ENCODE measurements around the gene MFN2. TPM values are rescaled to one million over a fixed set of nuclear protein-coding genes. Genes with fewer than 3 reads are reported as not detected.

Gene MFN2
- total RNA-seq, 1 experiment from 2014 or later = 56.8 TPM

- ChIA-PET POLR2A (no interaction called here), CTCF (interaction anchor here (0.9 kb wide), 1 partner anchor 236 kb away, joined by 3 read pairs; no protein-coding TSS in a partner anchor)
- ATAC-seq (no peak), DNase-seq (ENCODE audit: low spot score) (no peak)
- no peaks in the 10 kb centered on the region for H3K27me3 Mint-ChIP-seq (ENCODE audit: low read depth)
- no peak for TF ChIP-seq E2F5 (CRISPR knock-in tag; IDR thresholded peaks at IDR 0.05)
- TF ChIP-seq NFE2L1 (CRISPR knock-in tag; IDR thresholded peaks at IDR 0.05) = no peak
- TF ChIP-seq ATF3 (CRISPR knock-in tag; conservative IDR thresholded peaks at IDR 0.05) = no peak
- no peak for TF ChIP-seq IRF2 (CRISPR knock-in tag; IDR thresholded peaks at IDR 0.05; ENCODE audit: borderline replicate concordance, low read depth)
- no peaks in the 10 kb centered on the region for H3K9me3 Mint-ChIP-seq
- peaks cover 14% of the 10 kb centered on the region; the same call in 1 of the 2 replicates for H3K36me3 Mint-ChIP-seq
- no peaks in the 10 kb centered on the region for H3K4me1 Mint-ChIP-seq
- no peak overlapping the region for H3K27ac Mint-ChIP-seq
- H3K4me3 Mint-ChIP-seq = no peak overlapping the region
These were observed 20.0 kb upstream of the MFN2 start for GRCh38 chr1:11960276-11960675.

GRCh38 chr1:11960715-11961114, 19.5 kb upstream of the MFN2 start:
- H3K36me3 Mint-ChIP-seq = peaks cover 14% of the 10 kb centered on the region; the same call in 1 of the 2 replicates
- H3K4me1 Mint-ChIP-seq = no peaks in the 10 kb centered on the region
- no peaks in the 10 kb centered on the region for H3K27me3 Mint-ChIP-seq (ENCODE audit: low read depth)
- ATAC-seq (no peak), DNase-seq (ENCODE audit: low spot score) (no peak)
- no peak overlapping the region for H3K4me3 Mint-ChIP-seq
- H3K9me3 Mint-ChIP-seq = no peaks in the 10 kb centered on the region
- no peak for TF ChIP-seq ATF3 (CRISPR knock-in tag; conservative IDR thresholded peaks at IDR 0.05)
- no peak for TF ChIP-seq SMAD4 (CRISPR knock-in tag; IDR thresholded peaks at IDR 0.05)
- no peak for TF ChIP-seq SMAD3 (CRISPR knock-in tag; IDR thresholded peaks at IDR 0.05; ENCODE audit: borderline replicate concordance)
- no peak for TF ChIP-seq ARID4B (CRISPR knock-in tag; IDR thresholded peaks at IDR 0.05; ENCODE audit: borderline replicate concordance)
- TF ChIP-seq FOXK1 (CRISPR knock-in tag; IDR thresholded peaks at IDR 0.05) = no peak
- no peak for TF ChIP-seq ZNF317 (CRISPR knock-in tag; IDR thresholded peaks at IDR 0.05; ENCODE audit: borderline replicate concordance, low read depth)
- no peak for TF ChIP-seq IRF1 (CRISPR knock-in tag; IDR thresholded peaks at IDR 0.05)
- TF ChIP-seq ERG (CRISPR knock-in tag; IDR thresholded peaks at IDR 0.05) = no peak
- no peak for TF ChIP-seq USF2 (CRISPR knock-in tag; IDR thresholded peaks at IDR 0.05)
- no peak for TF ChIP-seq MLX (CRISPR knock-in tag; IDR thresholded peaks at IDR 0.05)
- TF ChIP-seq HMGXB4 (CRISPR knock-in tag; IDR thresholded peaks at IDR 0.05) = no peak
- TF ChIP-seq MYBL2 (CRISPR knock-in tag; IDR thresholded peaks at IDR 0.05) = no peak
- no peak for TF ChIP-seq ZNF219 (CRISPR knock-in tag; IDR thresholded peaks at IDR 0.05; ENCODE audit: borderline replicate concordance)
- no peak for TF ChIP-seq USF1 (CRISPR knock-in tag; IDR thresholded peaks at IDR 0.05)
- TF ChIP-seq CBFB (CRISPR knock-in tag; IDR thresholded peaks at IDR 0.05; ENCODE audit: low read depth) = no peak
- no peak overlapping the region for H3K27ac Mint-ChIP-seq
- ChIA-PET CTCF (interaction anchor here (0.9 to 1.2 kb wide), 2 partner anchors 122 to 236 kb away, joined by 3 to 5 read pairs; no protein-coding TSS in a partner anchor), POLR2A (no interaction called here)
